Amniotic stem cell (primary cell): Measurements from ENCODE around the gene PNMA8B.

Experiments
- DNase-seq: peaks from one replicate; lab custom pipeline; 2025; lab: John Stamatoyannopoulos, UW

PNMA8B gene

DNA sequence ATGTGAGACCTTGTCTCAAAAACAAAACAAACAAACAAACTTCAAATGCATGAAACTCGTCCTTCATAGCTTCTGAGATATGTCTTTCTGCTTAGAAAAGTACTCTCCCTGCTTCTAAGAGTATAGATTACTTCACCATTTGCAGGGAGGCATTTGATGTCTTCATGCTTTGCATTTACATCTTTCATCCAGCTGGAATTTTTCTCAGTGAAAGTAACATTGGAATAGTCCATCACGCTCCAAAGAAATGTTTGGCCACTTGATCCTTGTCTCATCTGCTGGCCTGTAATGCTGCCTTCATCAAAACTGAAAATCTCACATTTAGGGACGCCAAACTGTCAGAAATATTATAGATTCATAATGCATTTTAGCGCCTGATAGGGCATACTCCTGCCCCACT is 43.5 kb downstream of the PNMA8B start:
- DNase-seq, result no peak

- DNase-seq, result no peak
These were observed 44.3 kb downstream of the PNMA8B start for GRCh38 chr19:46451352-46451751.

DNA sequence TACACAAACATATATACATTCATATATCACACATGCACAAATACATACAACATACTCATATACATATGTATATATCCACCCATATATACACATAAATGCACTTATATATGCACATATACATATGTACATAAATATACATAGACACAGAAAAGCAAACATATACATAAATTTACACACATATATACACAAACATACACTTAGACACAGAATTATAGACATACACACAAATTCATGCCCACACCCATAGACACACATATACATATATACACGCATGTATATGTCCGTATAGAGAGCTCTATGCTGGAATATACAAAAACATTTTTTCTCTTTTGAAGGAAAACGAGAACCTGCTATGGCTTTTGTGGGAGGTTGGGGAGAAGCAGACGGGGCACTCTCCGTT is 44.9 kb downstream of the PNMA8B start:
- DNase-seq, result no peak

GRCh38 chr19:46449228-46449627 is 46.4 kb downstream of the PNMA8B start:
- DNase-seq, result no peak

- DNase-seq, result no peak
These were observed 47.1 kb downstream of the PNMA8B start for GRCh38 chr19:46448601-46449000.

DNA sequence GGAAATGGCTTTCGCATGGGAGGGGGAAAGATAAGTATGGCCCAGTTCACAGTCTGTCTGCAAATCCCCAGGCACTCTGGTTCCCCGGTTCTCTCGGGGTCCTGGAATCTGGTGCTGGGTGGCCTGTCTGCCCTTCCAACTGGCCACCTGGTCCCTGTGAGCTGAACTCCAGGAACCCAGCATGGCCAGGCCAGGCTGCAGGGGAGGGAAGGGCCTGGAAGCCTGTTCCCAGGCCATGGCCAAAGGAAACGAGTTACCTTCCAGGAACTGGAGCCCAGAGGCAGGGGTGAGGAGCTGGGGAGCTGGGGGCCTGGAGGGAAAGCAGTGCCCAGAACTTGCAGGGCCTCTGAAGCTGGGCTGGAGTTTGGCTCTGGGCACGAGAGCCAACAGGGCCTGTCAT is 47.8 kb downstream of the PNMA8B start:
- DNase-seq, result no peak

DNA sequence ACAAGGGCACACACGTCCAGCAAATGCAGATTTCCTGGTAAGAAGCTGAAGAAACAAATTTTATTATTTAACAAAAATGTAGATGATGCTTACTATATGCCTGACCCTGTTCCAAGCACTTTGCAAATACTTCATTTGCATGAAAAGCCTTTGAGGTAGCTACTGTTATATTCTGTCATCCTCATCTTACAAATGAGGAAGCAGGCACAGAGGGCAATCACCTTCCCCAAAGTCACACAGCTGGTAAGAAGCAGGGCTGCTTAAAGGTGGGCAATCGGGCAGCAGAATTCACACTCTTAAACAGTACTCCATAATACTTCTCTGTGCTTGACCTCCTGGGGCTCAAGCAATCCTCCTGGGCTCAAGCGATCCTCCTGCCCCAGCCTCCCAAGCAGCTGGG is 48.7 kb downstream of the PNMA8B start:
- DNase-seq, result no peak

DNA sequence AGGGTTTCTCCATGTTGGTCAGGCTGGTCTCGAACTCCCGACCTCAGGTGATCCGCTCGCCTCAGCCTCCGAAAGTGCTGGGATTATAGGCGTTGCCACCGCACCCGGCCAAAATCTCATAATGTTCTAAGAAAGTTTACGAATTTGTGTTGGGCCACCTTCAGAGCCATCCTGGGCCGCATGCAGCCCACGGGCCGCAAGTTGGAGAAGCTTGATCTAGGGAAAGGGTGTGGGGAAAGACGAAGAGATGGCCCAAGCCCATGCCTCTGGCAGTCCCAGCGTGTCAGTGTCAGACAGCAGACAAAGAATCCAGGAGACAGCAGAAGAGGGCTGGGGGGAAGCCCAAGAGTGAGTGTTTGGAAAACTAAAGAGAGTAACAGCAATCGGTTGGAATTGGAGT is 49.6 kb downstream of the PNMA8B start:
- no peak for DNase-seq

GRCh38 chr19:46442808-46443450 is 52.7 kb downstream of the PNMA8B start:
- no peak for DNase-seq

DNA sequence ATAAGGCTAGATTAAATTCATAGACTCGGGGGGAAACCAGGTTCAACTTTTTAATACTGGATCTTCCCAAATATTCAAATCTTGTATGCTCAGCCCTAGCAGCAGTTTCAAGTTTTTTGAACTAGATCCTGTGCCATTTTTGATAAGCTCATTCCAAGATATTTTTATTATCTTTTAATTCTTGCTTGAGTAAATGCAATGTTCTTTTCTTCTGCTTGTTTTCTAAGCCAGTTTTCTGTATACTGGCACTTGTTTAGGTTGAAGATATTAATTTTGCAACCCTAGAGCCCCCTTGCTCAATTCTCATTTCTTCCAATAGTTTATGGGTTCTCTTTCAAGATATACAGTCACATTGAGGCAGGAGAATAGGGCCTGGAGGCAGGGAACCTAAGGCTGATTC is 53.8 kb downstream of the PNMA8B start:
- no peak for DNase-seq
